Right lobe of liver (tissue), 4 donors: ENCODE data around the gene TANK.

ENCODE experiments used
- CTCF ChIP-seq, 4 donors: fragments of 200-600 bp in 3 of 4; fragments of 450-650 bp in 1 of 4; IDR thresholded peaks; one replicate each; pipeline versions ENCODE4 v1.5.1 to v1.8.0; 2016 to 2022; ENCODE audit warnings: antibody characterized with exemption in 4 of 4, mild to moderate bottlenecking in 2 of 4
- POLR2A ChIP-seq: fragments of 450-650 bp; IDR thresholded peaks from one replicate; pipeline ENCODE4 v1.6.1; 2017; ENCODE audit warnings: antibody characterized with exemption, mild to moderate bottlenecking
- donor health status: DM: no; HTN: no; CAD: no.
- donor health status: DM: no; HTN: no; CAD: no.
- donor health status: DM: no; HTN: yes; CAD: no.

- TF ChIP-seq CTCF (IDR thresholded peaks at IDR 0.05) (no peak), POLR2A (no peak)
Measured at GRCh38 chr2:161232571-161232970, 72.3 kb downstream of the TANK start.
